GM18505 (cell line): ENCODE results near the gene SDCCAG8.

ENCODE experiments used
- ATAC-seq: cut with Tn5 transposase; IDR thresholded peaks from one replicate; pipeline ENCODE4 v1.9.1; 2021; ENCODE audit not compliant: unreplicated experiment
- POLR2A ChIP-seq: IDR thresholded peaks from 4 replicates; pipeline ENCODE4 v1.6.1; 2011; ENCODE audit warnings: borderline replicate concordance; ENCODE audit not compliant: insufficient read depth, insufficient read length; ENCODE audit errors: extremely low read depth

SDCCAG8 gene

GRCh38 chr1:243247901-243248300, 7.9 kb upstream of the SDCCAG8 start:
- no peak for ATAC-seq
- TF ChIP-seq POLR2A = no peak

GRCh38 chr1:243249214-243249613, 6.6 kb upstream of the SDCCAG8 start:
- TF ChIP-seq POLR2A = no peak
- ATAC-seq = no peak

GRCh38 chr1:243250102-243250501, 5.7 kb upstream of the SDCCAG8 start:
- ATAC-seq = no peak
- no peak for TF ChIP-seq POLR2A

GRCh38 chr1:243251539-243251938, 4.3 kb upstream of the SDCCAG8 start:
- no peak for TF ChIP-seq POLR2A
- no peak for ATAC-seq

- no peak for ATAC-seq
- TF ChIP-seq POLR2A = no peak
These were observed 2.5 kb upstream of the SDCCAG8 start for GRCh38 chr1:243253211-243253925.

- no peak for ATAC-seq
- no peak for TF ChIP-seq POLR2A
These were observed 2.0 kb upstream of the SDCCAG8 start for GRCh38 chr1:243253926-243254232.

GRCh38 chr1:243254233-243254926, 1.5 kb upstream of the SDCCAG8 start:
- TF ChIP-seq POLR2A = peak; percentile 16
- peak; percentile 13 for ATAC-seq

- peak; percentile 48 for ATAC-seq
- TF ChIP-seq POLR2A = peak; percentile 69
These were observed 682 bp upstream of the SDCCAG8 start, which contains the start of gene CEP170 for GRCh38 chr1:243254927-243255790. Gene CEP170 (minus strand): TSS chr1:243255281. CDS start chr1:243225280, 30,001 bp downstream.

GRCh38 chr1:243256590-243256989, 749 bp downstream of the SDCCAG8 start:
- TF ChIP-seq POLR2A = no peak
- no peak for ATAC-seq

- no peak for TF ChIP-seq POLR2A
- ATAC-seq = no peak
These were observed 1.3 kb downstream of the SDCCAG8 start for GRCh38 chr1:243257189-243257588.

GRCh38 chr1:243258731-243259130, 2.9 kb downstream of the SDCCAG8 start:
- ATAC-seq = no peak
- no peak for TF ChIP-seq POLR2A

GRCh38 chr1:243260221-243260880, 4.5 kb downstream of the SDCCAG8 start:
- TF ChIP-seq POLR2A = no peak
- ATAC-seq = no peak

GRCh38 chr1:243261390-243261789, 5.5 kb downstream of the SDCCAG8 start:
- ATAC-seq = no peak
- no peak for TF ChIP-seq POLR2A
